Endothelial cell of umbilical vein (primary cell): ENCODE data around the gene SMOC2. TPM values are rescaled to one million over a fixed set of nuclear protein-coding genes. Genes with fewer than 3 reads are reported as not detected.

Source experiments
- BruUV-seq: library from RNA; stranded (reverse); fragments of 400-500 nt; replicated peaks from 2 replicates; lab custom pipeline; 2021; lab: Mats Ljungman, UMichigan
- CTCF ChIA-PET: fragments of 300-600, 350-600 bp; sonication (Branson Sonifier 250); formaldehyde crosslinking; loops from one replicate; lab custom pipeline; 2021; ENCODE audit warnings: antibody characterized with exemption, inconsistent platforms; lab: Charles Lee
- POLR2A ChIA-PET: fragments of 300-600, 350-600 bp; sonication (Branson Sonifier 250); formaldehyde crosslinking; loops from one replicate; lab custom pipeline; 2021; ENCODE audit warnings: antibody characterized with exemption, inconsistent platforms; lab: Charles Lee
- DNase-seq: peaks from one replicate; pipeline ENCODE4 v3.0.0-alpha.2; 2011; ENCODE audit warnings: low read depth, low spot score
- FAIRE-seq: peaks from 2 replicates; lab custom pipeline; 2011; peaks lifted over from hg19 to GRCh38; lab: Jason Lieb, UNC
- H2AFZ ChIP-seq: 2 replicates; pipeline ENCODE4 v1.6.0; 2012; ENCODE audit warnings: low read depth, low read length, control low read depth, inconsistent platforms
- H3K27ac ChIP-seq: 2 replicates; pipeline ENCODE4 v1.5.1; 2011; ENCODE audit warnings: low read depth, mild to moderate bottlenecking, control low read depth, low read length, moderate library complexity; ENCODE audit not compliant: insufficient read depth
- H3K27me3 ChIP-seq, 2 experiments: 2 replicates each; pipeline versions ENCODE4 v1.6.0 to v1.6.1; 2011; ENCODE audit warnings: low read length in 2 of 2, mixed read lengths in 1 of 2; ENCODE audit not compliant: control insufficient read depth in 2 of 2, insufficient read depth in 2 of 2
- H3K36me3 ChIP-seq, 2 experiments: 2 replicates in 1 of 2; 3 replicates in 1 of 2; pipeline ENCODE4 v1.5.1; 2011; ENCODE audit warnings: low read length in 2 of 2, mild to moderate bottlenecking in 1 of 2, moderate library complexity in 1 of 2; ENCODE audit not compliant: control insufficient read depth in 2 of 2, insufficient read depth in 2 of 2; ENCODE audit errors: extremely low read depth in 1 of 2
- H3K4me1 ChIP-seq: 3 replicates; pipeline ENCODE4 v1.5.1; 2011; ENCODE audit warnings: mild to moderate bottlenecking, low read length; ENCODE audit not compliant: control insufficient read depth, insufficient read depth; ENCODE audit errors: extremely low read depth
- H3K4me2 ChIP-seq: 2 replicates; pipeline ENCODE4 v1.6.1; 2011; ENCODE audit warnings: low read length, control low read depth, mixed read lengths; ENCODE audit not compliant: insufficient read depth
- H3K4me3 ChIP-seq, 3 experiments: fragments of 200-600 bp in 1 of 3; sonication (generic), shearing (Covaris generic) in 1 of 3; replicated peaks in 1 of 3; 2 replicates each; pipeline ENCODE4 v1.5.1; 2011 to 2016; ENCODE audit warnings: control low read depth in 3 of 3, low read length in 3 of 3, mild to moderate bottlenecking in 2 of 3, inconsistent platforms in 1 of 3, low read depth in 1 of 3, moderate library complexity in 1 of 3; ENCODE audit not compliant: insufficient read depth in 1 of 3
- H3K79me2 ChIP-seq: 2 replicates; pipeline ENCODE4 v1.6.0; 2012; ENCODE audit warnings: low read length, inconsistent platforms; ENCODE audit not compliant: control insufficient read depth, insufficient read depth
- H3K9ac ChIP-seq: replicated peaks from 2 replicates; pipeline ENCODE3; 2011; ENCODE audit warnings: low read length, control low read depth; ENCODE audit not compliant: insufficient read depth; ENCODE audit errors: extremely low read depth
- H3K9me1 ChIP-seq: replicated peaks from 3 replicates; pipeline ENCODE4 v1.6.0; 2011; ENCODE audit warnings: mild to moderate bottlenecking, low read length; ENCODE audit not compliant: control insufficient read depth, insufficient read depth; ENCODE audit errors: extremely low read depth
- H3K9me3 ChIP-seq: replicated peaks from 2 replicates; pipeline ENCODE4 v1.5.1; 2012; ENCODE audit warnings: low read length, inconsistent platforms; ENCODE audit not compliant: control insufficient read depth, insufficient read depth
- H4K20me1 ChIP-seq: replicated peaks from 2 replicates; pipeline ENCODE3; 2011; ENCODE audit warnings: mild to moderate bottlenecking, low read length; ENCODE audit not compliant: control insufficient read depth, insufficient read depth; ENCODE audit errors: extremely low read depth
- EZH2 ChIP-seq: IDR thresholded peaks from 2 replicates; pipeline ENCODE4 v1.6.1; 2012; ENCODE audit warnings: borderline replicate concordance, low read depth, mild to moderate bottlenecking, moderate library complexity, low read length, inconsistent platforms; ENCODE audit not compliant: severe bottlenecking
- FOS ChIP-seq: IDR thresholded peaks from 2 replicates; pipeline ENCODE4 v1.6.1; 2011; ENCODE audit warnings: mild to moderate bottlenecking, low read length, moderate library complexity, borderline replicate concordance; ENCODE audit not compliant: insufficient read depth
- GATA2 ChIP-seq: IDR thresholded peaks from 2 replicates; pipeline ENCODE4 v1.7.0; 2011; ENCODE audit warnings: low read depth, mild to moderate bottlenecking, moderate library complexity, mixed read lengths, low read length; ENCODE audit not compliant: insufficient read length, insufficient read depth
- JUN ChIP-seq: IDR thresholded peaks from 2 replicates; pipeline ENCODE4 v1.6.1; 2011; ENCODE audit warnings: borderline replicate concordance, low read depth; ENCODE audit not compliant: insufficient read length, insufficient read depth
- MAX ChIP-seq: IDR thresholded peaks from 2 replicates; pipeline ENCODE4 v1.6.1; 2011; ENCODE audit not compliant: insufficient read depth, insufficient read length
- MYC ChIP-seq: IDR thresholded peaks from one replicate; pipeline ENCODE4 v1.6.1; 2011; ENCODE audit warnings: mild to moderate bottlenecking, low read depth, low read length
- POLR2A ChIP-seq: IDR thresholded peaks from 2 replicates; pipeline ENCODE4 v1.6.1; 2012; ENCODE audit warnings: low read depth, mild to moderate bottlenecking, control low read depth, low read length
- POLR2AphosphoS5 ChIP-seq: IDR thresholded peaks from 2 replicates; pipeline ENCODE4 v1.6.1; 2012; ENCODE audit warnings: low read depth, mild to moderate bottlenecking, control low read depth, low read length, moderate library complexity; ENCODE audit not compliant: insufficient read depth
- dilution Hi-C: fragments of 300-500 bp; cut with MboI; formaldehyde crosslinking; loops from one replicate; pipeline ENCODE4 v1.15.0; 2019; ENCODE audit warnings: low sequenced_read_pairs; ENCODE audit not compliant: extremely low pct_ligation_motif_present
- intact Hi-C: fragments of 100-400 bp; cut with micrococcal nuclease; formaldehyde crosslinking; loops from one replicate; pipeline ENCODE4 v1.10.0; 2022
- polyA plus RNA-seq, 4 experiments: library from polyadenylated mRNA; depleted of rRNA in 3 of 4; stranded (reverse) in 3 of 4; unstranded in 1 of 4; fragments of >200 nt; gene quantifications; 2 replicates each; pipeline versions ENCODE4 v1.2.1 to v1.2.3, GENCODE V29; 2011 to 2012; ENCODE audit warnings: missing spikeins in 1 of 4
- total RNA-seq: library from RNA; stranded (reverse); gene quantifications from 2 replicates; pipeline ENCODE4 v1.2.3, GENCODE V29; 2021
- TF ChIP-seq, protein P1 (sequence below), 2 donors: IDR thresholded peaks; 1 replicate in 1 of 2; 2 replicates in 1 of 2; pipeline ENCODE4 v1.5.1; 2011; ENCODE audit warnings: low read length in 2 of 2, mild to moderate bottlenecking in 2 of 2, moderate library complexity in 2 of 2, control low read depth in 1 of 2, inconsistent platforms in 1 of 2, low read depth in 1 of 2; ENCODE audit not compliant: insufficient read depth in 1 of 2; ENCODE audit errors: extremely low read depth in 1 of 2

Gene SMOC2
- total and polyA plus RNA-seq, 2 donors (not counting 3 experiments of a cell fraction or from before 2014, with no cell fraction given) = not detected

DNA sequence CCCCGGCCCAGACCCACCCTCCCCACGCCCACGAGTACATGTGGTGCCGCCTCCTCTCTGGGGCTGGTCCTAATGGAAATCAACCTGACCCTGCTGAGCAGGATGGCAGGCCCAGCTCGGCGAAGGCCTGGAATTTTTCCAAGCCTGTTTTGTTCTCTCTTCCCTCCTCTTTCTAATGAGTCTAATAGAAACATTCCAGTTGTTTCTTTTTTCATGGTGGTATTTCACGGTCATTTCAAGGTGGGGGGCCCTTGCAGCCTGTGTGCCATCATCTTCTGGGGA lies 16.6 kb downstream of the SMOC2 start:
- dilution Hi-C loops = no loop called here

More for the DNA sequence above, 16.6 kb downstream of the SMOC2 start:
- H3K4me3 ChIP-seq = no peak overlapping the region
- ChIA-PET CTCF (no interaction called here), POLR2A (no interaction called here)
- intact Hi-C loops = no loop called here
- no peak overlapping the region for H3K4me2 ChIP-seq
- DNase-seq (no peak), FAIRE-seq (no peak)
- H3K4me1 ChIP-seq = no peaks in the 10 kb centered on the region
- no peak overlapping the region for H3K27ac ChIP-seq
- H3K9me1 ChIP-seq = no peaks in the 10 kb centered on the region
- TF ChIP-seq GATA2 (no peak), MYC (no peak), POLR2AphosphoS5 (no peak), FOS (no peak), JUN (no peak), MAX (no peak), EZH2 (no peak), POLR2A (no peak)
- TF ChIP-seq, protein P1, sequence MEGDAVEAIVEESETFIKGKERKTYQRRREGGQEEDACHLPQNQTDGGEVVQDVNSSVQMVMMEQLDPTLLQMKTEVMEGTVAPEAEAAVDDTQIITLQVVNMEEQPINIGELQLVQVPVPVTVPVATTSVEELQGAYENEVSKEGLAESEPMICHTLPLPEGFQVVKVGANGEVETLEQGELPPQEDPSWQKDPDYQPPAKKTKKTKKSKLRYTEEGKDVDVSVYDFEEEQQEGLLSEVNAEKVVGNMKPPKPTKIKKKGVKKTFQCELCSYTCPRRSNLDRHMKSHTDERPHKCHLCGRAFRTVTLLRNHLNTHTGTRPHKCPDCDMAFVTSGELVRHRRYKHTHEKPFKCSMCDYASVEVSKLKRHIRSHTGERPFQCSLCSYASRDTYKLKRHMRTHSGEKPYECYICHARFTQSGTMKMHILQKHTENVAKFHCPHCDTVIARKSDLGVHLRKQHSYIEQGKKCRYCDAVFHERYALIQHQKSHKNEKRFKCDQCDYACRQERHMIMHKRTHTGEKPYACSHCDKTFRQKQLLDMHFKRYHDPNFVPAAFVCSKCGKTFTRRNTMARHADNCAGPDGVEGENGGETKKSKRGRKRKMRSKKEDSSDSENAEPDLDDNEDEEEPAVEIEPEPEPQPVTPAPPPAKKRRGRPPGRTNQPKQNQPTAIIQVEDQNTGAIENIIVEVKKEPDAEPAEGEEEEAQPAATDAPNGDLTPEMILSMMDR (IDR thresholded peaks at IDR 0.05; ENCODE audit: extremely low read depth in 1 of 2, insufficient read depth in 1 of 2, low read depth in 1 of 2, low read length in 2 of 2) = no peak
- H3K79me2 ChIP-seq = no peaks in the 10 kb centered on the region
- no peak overlapping the region for H3K9ac ChIP-seq
- H2AFZ ChIP-seq = no peak overlapping the region
- no peaks in the 10 kb centered on the region for H3K27me3 ChIP-seq
- H3K36me3 ChIP-seq = no peaks in the 10 kb centered on the region
- no peaks in the 10 kb centered on the region for H4K20me1 ChIP-seq
- no TSS peak for BruUV-seq
- no peaks in the 10 kb centered on the region for H3K9me3 ChIP-seq
